ENCODE results near the gene LRRC45.

DNA sequence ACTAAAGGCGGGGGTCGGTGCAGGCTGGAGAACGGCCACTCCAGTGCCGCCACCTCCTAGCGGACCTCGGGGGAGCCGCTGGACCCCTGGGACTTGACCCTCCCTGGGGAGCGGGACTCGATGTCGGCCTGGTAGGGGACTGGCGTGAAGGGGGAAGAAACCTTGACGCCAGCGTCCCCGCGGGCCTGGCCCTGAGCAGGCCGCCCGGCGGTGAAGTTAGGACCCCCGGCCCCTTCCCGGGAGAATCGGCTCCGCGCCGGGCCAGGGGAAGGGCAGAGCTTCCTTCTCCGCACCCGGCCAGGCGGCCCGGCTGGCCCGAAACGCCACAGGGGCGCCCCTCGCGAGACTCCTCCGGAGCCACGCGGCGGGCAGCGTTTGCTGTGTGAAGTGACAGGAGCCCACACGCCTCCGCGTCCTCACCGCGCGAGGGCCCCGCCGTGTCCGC is 42.1 kb downstream of the LRRC45 start:
- TF ChIP-seq POLR2A (IDR thresholded peaks at IDR 0.05): no peak
- no peak for TF ChIP-seq EP300 (IDR thresholded peaks at IDR 0.05)
- TF ChIP-seq, protein P1, sequence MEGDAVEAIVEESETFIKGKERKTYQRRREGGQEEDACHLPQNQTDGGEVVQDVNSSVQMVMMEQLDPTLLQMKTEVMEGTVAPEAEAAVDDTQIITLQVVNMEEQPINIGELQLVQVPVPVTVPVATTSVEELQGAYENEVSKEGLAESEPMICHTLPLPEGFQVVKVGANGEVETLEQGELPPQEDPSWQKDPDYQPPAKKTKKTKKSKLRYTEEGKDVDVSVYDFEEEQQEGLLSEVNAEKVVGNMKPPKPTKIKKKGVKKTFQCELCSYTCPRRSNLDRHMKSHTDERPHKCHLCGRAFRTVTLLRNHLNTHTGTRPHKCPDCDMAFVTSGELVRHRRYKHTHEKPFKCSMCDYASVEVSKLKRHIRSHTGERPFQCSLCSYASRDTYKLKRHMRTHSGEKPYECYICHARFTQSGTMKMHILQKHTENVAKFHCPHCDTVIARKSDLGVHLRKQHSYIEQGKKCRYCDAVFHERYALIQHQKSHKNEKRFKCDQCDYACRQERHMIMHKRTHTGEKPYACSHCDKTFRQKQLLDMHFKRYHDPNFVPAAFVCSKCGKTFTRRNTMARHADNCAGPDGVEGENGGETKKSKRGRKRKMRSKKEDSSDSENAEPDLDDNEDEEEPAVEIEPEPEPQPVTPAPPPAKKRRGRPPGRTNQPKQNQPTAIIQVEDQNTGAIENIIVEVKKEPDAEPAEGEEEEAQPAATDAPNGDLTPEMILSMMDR (IDR thresholded peaks at IDR 0.05): no peak
- no peak for TF ChIP-seq POLR2AphosphoS5 (IDR thresholded peaks at IDR 0.05)

All from stomach (tissue), 4 donors.